ENCODE data around the gene ARHGEF37.
"Not testable (repeated sequence)": the region's sequence is repeated elsewhere in the genome, so short reads cannot be mapped to it uniquely, and the experiment has no call there.

Gene ARHGEF37

GRCh38 chr5:149567226-149567625 is 14.1 kb upstream of the ARHGEF37 start:
- no peak for DNase-seq

DNA sequence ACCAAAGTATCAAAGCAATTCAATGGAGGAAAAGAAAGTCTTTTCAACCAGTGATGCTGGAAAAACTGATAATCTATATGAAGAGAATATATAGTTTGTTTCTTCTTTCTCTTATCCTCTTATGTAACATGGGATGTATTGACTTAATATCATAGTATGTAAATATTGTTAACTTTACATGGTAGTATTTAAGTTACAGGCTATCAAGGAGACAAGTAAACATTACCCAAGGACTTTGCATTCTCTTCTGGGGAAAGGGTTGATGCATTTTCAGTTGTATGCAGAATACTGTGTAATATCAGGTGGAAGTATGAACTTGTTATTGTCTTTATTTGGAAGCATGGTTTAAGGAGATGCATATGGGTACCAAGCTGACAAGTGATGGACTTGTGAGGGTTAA is 9.1 kb upstream of the ARHGEF37 start:
- no peak for DNase-seq

DNA sequence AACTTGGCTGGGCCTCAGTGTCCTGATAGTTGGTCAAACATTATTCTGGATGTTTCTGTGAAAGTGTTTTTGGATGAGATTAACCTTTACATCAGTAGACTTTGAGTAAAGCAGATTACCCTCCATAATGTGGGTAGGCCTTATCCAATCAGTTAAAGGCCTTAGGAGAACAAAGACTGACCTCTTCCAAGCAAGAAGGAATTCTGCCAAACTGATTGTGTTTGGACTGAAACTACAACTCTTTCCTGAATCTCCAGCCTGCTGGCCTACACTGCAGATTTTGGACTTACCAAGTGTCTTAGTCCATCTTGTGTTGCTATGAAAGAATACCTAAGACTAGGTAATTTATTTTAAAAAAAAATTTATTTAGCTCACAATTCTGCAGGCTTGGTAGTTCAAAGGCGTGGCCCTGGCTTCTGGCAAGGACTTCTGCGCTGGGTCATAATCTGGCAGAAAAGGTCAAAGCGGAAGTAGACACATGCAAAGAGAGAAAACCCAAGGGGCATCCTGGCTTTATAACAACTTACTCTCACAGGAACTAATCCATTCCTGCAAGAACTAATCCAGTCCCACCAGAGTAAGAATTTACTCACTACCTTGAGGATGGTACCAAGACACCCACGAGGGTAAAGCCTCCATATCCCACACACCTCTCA is 8.6 kb upstream of the ARHGEF37 start:
- DNase-seq, result no peak

- DNase-seq, result no peak
Measured at GRCh38 chr5:149575131-149575530, 6.2 kb upstream of the ARHGEF37 start.

DNA sequence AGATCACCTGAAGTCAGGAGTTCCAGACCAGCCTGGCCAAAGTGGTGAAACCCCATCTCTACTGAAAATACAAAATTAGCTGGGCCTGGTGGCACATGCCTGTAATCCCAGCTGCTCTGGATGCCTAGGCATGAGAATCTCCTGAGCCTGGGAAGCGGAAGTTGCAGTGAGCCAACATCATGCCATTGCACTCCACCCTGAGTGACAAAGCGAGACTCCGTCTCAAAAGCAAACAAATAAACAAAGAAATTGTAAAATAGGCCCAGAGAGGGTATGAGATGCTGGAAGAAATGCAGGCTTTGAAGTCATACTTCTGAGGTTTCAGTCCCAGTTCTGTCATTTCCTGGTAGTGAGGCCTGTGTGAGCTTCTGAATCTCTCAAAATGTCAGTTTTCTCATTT is 5.3 kb upstream of the ARHGEF37 start:
- DNase-seq, result no peak

GRCh38 chr5:149578896-149579295 is 2.4 kb upstream of the ARHGEF37 start:
- DNase-seq, result no peak

GRCh38 chr5:149580808-149581191 is 498 bp upstream of the ARHGEF37 start:
- no peak for DNase-seq

DNA sequence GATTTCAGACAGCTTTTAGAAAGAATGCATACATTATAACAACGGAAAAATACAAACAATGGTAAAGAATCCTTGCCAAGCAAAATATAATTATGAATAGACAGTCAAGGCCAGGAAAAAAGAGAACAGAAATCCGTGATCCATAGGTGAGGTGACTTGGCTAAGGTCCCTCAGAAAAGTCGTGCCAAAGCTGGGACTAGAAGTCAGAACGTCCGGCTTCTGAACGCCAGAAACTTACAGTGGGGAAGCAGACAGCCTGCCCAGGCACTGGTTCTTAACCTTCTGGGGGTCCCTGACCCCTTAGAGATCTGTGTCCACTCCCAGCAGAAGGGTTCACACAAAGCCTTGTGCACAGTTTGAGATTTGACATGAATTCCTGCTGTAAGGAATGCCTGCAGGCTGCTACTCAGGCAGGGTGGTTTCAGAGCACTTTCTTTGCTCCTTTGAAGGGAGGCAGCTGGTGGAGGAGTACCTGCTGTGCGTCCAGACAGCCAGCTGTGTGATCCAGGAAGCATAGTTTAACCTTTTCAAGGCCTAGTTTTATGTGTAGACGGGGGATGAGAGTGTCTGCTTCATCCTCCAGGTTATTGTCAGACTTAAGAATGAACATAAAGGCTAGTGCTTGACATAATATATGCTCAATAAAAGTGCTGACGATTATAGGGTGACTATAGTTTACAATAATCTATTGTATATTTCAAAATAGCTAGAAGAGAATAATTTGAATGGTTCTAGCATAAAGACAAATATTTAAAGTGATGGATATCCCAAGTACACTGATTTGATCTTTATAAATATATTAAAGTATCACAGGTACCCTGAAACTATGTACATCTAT is 852 bp downstream of the ARHGEF37 start:
- no peak for DNase-seq

DNA sequence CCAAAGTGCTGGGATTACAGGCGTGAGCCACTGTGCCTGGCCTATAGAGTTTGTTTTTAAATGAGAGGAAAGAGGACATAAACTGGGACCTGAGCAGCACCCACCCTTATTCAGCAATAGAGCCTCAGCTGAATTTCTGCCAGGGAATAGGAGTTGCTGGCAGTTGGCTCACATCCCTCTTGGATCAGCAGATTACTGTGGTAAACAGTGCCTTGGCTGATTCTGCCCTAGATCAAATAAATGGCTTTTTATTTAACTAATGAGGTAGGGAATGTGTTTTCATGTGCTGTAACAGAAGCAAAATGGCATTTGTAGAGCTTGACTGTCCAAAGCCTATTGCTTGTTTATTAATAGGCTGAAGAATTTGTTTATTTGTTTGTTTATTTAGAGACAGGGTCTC is 2.1 kb downstream of the ARHGEF37 start:
- DNase-seq, result no peak

- no peak for DNase-seq
Measured at GRCh38 chr5:149584121-149584520, 2.8 kb downstream of the ARHGEF37 start.

DNA sequence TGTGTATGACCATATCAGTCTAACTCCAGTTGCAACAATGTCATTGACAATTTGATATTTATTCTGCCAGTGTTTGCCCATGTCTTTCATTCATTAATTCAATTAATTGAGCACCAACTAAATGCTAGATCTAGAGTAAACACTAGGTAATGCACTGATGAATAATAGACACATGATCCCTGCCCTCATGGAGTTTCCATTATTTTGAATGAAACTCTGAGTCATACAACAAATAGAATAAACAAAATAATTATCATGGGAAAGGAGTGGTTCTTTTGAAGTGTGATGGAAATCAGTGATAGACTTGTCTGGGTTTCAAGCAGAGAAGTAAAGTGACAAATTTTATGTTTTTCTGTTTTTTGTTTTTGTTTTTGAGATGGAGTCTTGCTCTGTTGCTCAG is 4.6 kb downstream of the ARHGEF37 start:
- DNase-seq, result no peak

DNA sequence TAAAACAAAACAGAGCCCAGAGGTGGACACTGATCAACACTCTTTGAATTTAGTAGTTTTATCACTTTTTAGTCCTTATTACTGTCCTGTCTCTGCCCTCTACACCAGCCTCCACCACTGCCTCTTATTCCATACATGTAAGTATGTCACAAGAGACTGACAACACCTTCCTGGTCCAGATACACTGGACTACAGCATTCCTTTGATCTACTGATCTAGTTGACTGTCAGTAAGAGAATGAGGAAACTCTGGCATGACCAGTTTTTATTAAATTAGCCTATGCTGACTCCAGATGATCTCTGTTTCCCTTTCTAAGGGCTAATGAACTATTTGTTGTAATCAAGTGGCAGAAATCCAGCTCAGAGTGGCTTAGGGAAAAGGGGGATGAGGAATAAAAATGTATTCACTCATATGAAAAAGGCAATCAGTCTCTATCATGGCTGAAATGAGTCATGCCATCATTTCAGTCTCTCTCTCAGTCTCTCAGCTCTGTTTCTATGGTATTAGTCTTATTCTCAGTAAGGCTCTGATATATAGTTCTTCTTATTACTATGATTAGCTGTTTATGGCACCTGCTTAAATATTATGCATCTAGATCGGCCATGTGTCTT is 5.5 kb downstream of the ARHGEF37 start:
- DNase-seq, result no peak

DNA sequence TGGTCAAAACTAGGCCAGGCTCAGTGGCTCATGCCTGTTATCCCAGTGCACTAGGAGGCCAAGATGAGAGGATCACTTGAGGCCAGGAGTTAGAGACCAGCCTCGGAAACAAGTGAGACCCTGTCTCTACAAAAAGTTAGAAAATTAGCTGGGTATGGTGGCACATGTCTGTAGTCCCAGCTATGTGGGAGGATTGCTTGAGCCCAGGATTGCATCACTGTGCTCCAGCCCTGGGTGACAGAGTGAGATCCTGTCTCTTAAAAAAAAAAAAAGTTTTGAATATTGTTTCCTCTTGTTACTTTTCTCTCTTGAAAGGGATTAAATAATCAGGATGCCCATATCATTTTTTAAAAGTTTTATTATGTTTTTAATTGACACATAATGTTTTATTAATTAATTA is 7.6 kb downstream of the ARHGEF37 start:
- no peak for DNase-seq

GRCh38 chr5:149593370-149593769 is 12.1 kb downstream of the ARHGEF37 start:
- no peak for DNase-seq

GRCh38 chr5:149594206-149594895 is 13.1 kb downstream of the ARHGEF37 start:
- DNase-seq, result no peak

DNA sequence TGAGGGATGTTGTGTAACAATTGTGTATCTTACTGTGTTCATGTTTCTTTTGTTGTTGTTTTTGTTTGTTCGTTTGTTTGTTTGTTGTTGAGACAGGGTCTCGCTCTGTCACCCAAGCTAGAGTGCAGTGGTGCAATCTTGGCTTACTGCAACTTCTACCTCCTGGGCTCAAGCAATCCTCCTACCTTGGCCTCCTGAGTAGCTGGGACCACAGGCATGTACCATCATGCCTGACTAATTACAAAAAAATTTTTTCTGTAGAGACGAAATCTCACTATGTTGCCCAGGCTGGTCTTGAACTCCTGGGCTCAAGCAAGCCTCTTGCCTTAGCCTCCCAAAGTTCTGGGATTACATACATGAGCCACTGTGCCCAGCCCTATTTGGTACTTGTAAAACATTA is 13.8 kb downstream of the ARHGEF37 start:
- DNase-seq, result not testable (repeated sequence)

- DNase-seq, result no peak
Measured at GRCh38 chr5:149596712-149597111, 15.4 kb downstream of the ARHGEF37 start.

- DNase-seq, result no peak
Measured at GRCh38 chr5:149597618-149598017, 16.3 kb downstream of the ARHGEF37 start.

DNA sequence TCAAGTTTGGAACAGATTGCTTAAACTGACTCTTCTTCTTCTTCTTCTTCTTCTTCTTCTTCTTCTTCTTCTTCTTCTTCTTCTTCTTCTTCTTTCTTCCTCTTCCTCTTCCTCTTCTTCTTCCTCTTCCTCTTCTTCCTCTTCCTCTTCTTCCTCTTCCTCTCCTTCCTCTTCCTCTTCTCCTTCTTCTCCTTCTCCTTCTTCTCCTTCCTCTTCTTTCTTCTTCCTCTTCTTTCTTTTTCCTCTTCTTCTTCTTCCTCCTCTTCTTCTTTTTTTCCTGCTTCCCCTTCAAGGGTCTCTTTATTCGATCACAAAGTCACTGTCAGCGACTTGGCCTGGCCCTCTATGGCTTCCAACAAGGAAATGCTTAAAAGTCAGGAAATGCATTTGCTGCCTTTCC is 16.9 kb downstream of the ARHGEF37 start:
- not testable (repeated sequence) for DNase-seq

GRCh38 chr5:149598966-149599365 is 17.7 kb downstream of the ARHGEF37 start:
- no peak for DNase-seq

- no peak for DNase-seq
Measured at GRCh38 chr5:149599375-149599774, 18.1 kb downstream of the ARHGEF37 start.

DNA sequence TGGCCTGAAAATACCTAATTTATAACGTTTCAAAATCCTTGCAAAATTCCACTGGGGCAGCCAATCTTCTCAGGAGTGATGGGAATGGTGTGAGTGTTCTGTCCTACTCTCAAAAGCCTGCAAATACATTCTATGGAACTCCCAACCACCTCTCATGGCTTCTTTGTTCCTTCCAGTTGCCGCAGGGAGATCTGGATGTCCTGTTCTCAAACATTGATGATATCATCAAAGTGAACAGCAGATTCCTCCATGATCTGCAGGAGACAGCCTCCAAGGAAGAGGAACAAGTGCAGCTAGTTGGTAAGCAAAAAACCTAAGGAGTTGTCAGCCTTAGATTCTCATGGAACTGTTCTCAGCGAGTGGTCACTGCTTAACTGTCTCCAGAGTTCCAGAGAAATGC is 19.6 kb downstream of the ARHGEF37 start:
- no peak for DNase-seq

DNA sequence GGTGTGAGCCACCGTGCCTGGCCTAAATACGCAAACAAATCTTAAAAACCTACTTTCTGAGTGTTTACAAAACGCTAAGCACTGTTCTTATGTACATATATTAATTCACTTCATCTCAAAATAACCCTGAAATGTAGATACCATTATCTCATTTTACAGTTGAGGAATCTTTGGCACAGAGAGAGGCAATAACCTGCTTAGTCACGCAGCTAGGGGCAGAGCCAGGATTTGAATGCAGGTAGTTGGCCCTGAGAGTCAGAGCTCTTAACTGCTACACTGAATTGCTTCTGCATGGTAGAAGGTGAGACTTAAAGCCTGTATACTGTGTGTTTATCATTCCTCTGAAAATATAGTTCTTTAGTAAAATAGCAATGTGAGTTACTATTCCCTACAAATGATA is 21.9 kb downstream of the ARHGEF37 start:
- DNase-seq, result no peak

DNA sequence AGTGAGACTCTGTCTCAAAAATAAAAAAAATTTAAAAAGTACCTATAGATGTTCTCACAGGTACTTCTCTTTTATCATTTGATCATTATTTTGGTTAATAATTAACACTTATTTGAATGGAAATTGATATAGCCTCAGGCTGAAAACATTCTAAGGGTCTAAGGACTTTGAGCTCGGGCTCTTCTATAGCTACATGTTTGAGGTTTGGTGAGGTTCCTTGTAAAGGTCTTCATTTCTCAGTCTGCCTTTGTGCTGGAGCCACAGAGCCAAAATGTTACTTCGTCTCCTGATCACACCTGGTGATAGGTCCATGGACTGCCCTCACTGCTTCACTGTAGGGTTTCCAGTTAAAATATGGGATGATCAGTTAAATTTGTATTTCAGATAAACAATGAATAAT is 22.6 kb downstream of the ARHGEF37 start:
- no peak for DNase-seq
